Tibial artery (tissue), 4 donors: Measurements from ENCODE around the gene LTBP2.

Experiments
- DNase-seq, 2 donors: peaks; one replicate each; pipeline ENCODE4 v3.0.0-alpha.2; 2019
- H3K27ac ChIP-seq, 2 donors: fragments of 200-600 bp; sonication (generic) in 1 of 2; 1 replicate in 1 of 2; 2 replicates in 1 of 2; pipeline ENCODE4 v1.5.1; 2018 to 2019; ENCODE audit warnings: mild to moderate bottlenecking in 1 of 2
- H3K27me3 ChIP-seq, 2 donors: fragments of 200-600 bp; sonication (generic) in 1 of 2; one replicate each; pipeline versions ENCODE4 v1.5.1 to v1.6.0; 2016 to 2019
- H3K36me3 ChIP-seq, 3 donors: fragments of 200-600 bp; sonication (generic) in 2 of 3; one replicate each; pipeline ENCODE4 v1.5.1; 2016 to 2019; ENCODE audit warnings: mild to moderate bottlenecking in 2 of 3
- H3K4me1 ChIP-seq, 4 donors: fragments of 200-600 bp; sonication (generic) in 2 of 4; 1 replicate in 3 of 4; 2 replicates in 1 of 4; pipeline ENCODE4 v1.5.1; 2016 to 2019
- H3K4me3 ChIP-seq, 2 donors: fragments of 200-600 bp; sonication (generic) in 1 of 2; 1 replicate in 1 of 2; 2 replicates in 1 of 2; pipeline ENCODE4 v1.5.1; 2018 to 2019; ENCODE audit warnings: mild to moderate bottlenecking in 2 of 2
- H3K9me3 ChIP-seq, 3 donors: fragments of 200-600 bp; sonication (generic) in 1 of 3; one replicate each; pipeline ENCODE4 v1.5.1; 2016 to 2019
- CTCF ChIP-seq, 2 experiments: fragments of 200-600 bp in 1 of 2; fragments of 450-650 bp in 1 of 2; IDR thresholded peaks; one replicate each; pipeline ENCODE4 v1.5.1; 2017 to 2019; ENCODE audit warnings: antibody characterized with exemption in 2 of 2, mild to moderate bottlenecking in 1 of 2, moderate library complexity in 1 of 2
- intact Hi-C: fragments of 100-400 bp; cut with DNase I; formaldehyde crosslinking; loops from one replicate; pipeline ENCODE4 v1.15.0; 2023; ENCODE audit warnings: low total_unique reads

LTBP2 gene

GRCh38 chr14:74475678-74476077 lies 136.4 kb downstream of the LTBP2 start:
- peaks cover 14 to 86% (median 45%) of the 10 kb centered on the region in 3 donors for H3K36me3 ChIP-seq
- DNase-seq: no peak
- H3K9me3 ChIP-seq: no peaks in the 10 kb centered on the region
- H3K27me3 ChIP-seq: no peaks in the 10 kb centered on the region
- intact Hi-C loops: no loop called here
- TF ChIP-seq CTCF (IDR thresholded peaks at IDR 0.05): no peak
- no peak overlapping the region for H3K4me3 ChIP-seq
- H3K27ac ChIP-seq: peak overlapping the region in 1 of 2 donors; percentile 42
- H3K4me1 ChIP-seq: peaks cover 0 to 13% (median 4%) of the 10 kb centered on the region in 4 donors

GRCh38 chr14:74474376-74474775 lies 137.7 kb downstream of the LTBP2 start:
- TF ChIP-seq CTCF (IDR thresholded peaks at IDR 0.05): no peak
- Histone ChIP-seq H3K36me3 (peaks cover 5 to 74% (median 32%) of the 10 kb centered on the region in 3 donors), H3K27ac (no peak overlapping the region), H3K4me1 (peaks cover 0 to 24% (median 7%) of the 10 kb centered on the region in 4 donors), H3K27me3 (no peaks in the 10 kb centered on the region), H3K9me3 (no peaks in the 10 kb centered on the region), H3K4me3 (no peak overlapping the region)
- DNase-seq: peak; percentile 37 to 71
- intact Hi-C loops: no loop called here

GRCh38 chr14:74472601-74473000 lies 139.4 kb downstream of the LTBP2 start:
- Histone ChIP-seq H3K4me1 (peaks cover 0 to 33% (median 10%) of the 10 kb centered on the region in 4 donors), H3K4me3 (no peak overlapping the region), H3K9me3 (no peaks in the 10 kb centered on the region), H3K27ac (no peak overlapping the region), H3K36me3 (peaks cover 5 to 59% (median 21%) of the 10 kb centered on the region in 3 donors), H3K27me3 (no peaks in the 10 kb centered on the region)
- no peak for DNase-seq
- intact Hi-C loops: no loop called here
- no peak for TF ChIP-seq CTCF (IDR thresholded peaks at IDR 0.05)

- H3K9me3 ChIP-seq: no peaks in the 10 kb centered on the region
- H3K4me3 ChIP-seq: no peak overlapping the region
- intact Hi-C loops: no loop called here
- H3K4me1 ChIP-seq: peaks cover 0 to 27% (median 10%) of the 10 kb centered on the region in 4 donors
- H3K27ac ChIP-seq: peak overlapping the region; percentile 30 to 33
- peaks cover 5 to 42% (median 21%) of the 10 kb centered on the region in 3 donors for H3K36me3 ChIP-seq
- no peak for TF ChIP-seq CTCF (IDR thresholded peaks at IDR 0.05)
- DNase-seq: peak in 1 of 2 donors; percentile 73
- no peaks in the 10 kb centered on the region for H3K27me3 ChIP-seq
These were observed 142.2 kb downstream of the LTBP2 start for GRCh38 chr14:74469548-74470518.

GRCh38 chr14:74468513-74468912 lies 143.5 kb downstream of the LTBP2 start:
- intact Hi-C loops: no loop called here
- no peak for DNase-seq
- Histone ChIP-seq H3K9me3 (no peaks in the 10 kb centered on the region), H3K36me3 (peaks cover 0 to 29% (median 9%) of the 10 kb centered on the region in 3 donors), H3K4me3 (no peak overlapping the region), H3K4me1 (peaks cover 0 to 27% (median 10%) of the 10 kb centered on the region in 4 donors), H3K27ac (peak overlapping the region in 1 of 2 donors; percentile 10), H3K27me3 (no peaks in the 10 kb centered on the region)
- TF ChIP-seq CTCF (IDR thresholded peaks at IDR 0.05): no peak
